ENCODE results near the gene SIVA1.

- no peak for TF ChIP-seq CTCF (IDR thresholded peaks at IDR 0.05)
- TF ChIP-seq POLR2A (IDR thresholded peaks at IDR 0.05) = no peak
- TF ChIP-seq EP300 (IDR thresholded peaks at IDR 0.05) = no peak
Observed at GRCh38 chr14:104782086-104782807, 29.3 kb downstream of the SIVA1 start.
